Stomach (tissue), 9 donors: Measurements from ENCODE around the gene SLC35E3. TPM values are rescaled to one million over a fixed set of nuclear protein-coding genes. Genes with fewer than 3 reads are reported as not detected.

Experiments
- DNase-seq, 2 donors: peaks; one replicate each; pipeline versions ENCODE4 v3.0.0 to v3.0.0-alpha.2; 2013 to 2019
- H3K27ac ChIP-seq, 5 donors: fragments of 200-600 bp in 4 of 5; sonication (generic) in 4 of 5; one replicate each; pipeline ENCODE4 v1.5.1; 2013 to 2019; ENCODE audit warnings: mild to moderate bottlenecking in 1 of 5, moderate library complexity in 1 of 5
- H3K27me3 ChIP-seq, 3 donors: fragments of 200-600 bp; sonication (generic); one replicate each; pipeline ENCODE4 v1.5.1; 2017 to 2019; ENCODE audit warnings: mixed run types in 1 of 3
- H3K36me3 ChIP-seq, 4 donors: fragments of 200-600 bp; sonication (generic); 1 replicate in 3 of 4; 2 replicates in 1 of 4; pipeline ENCODE4 v1.5.1; 2016 to 2019
- H3K4me1 ChIP-seq, 4 donors: fragments of 200-600 bp; sonication (generic); one replicate each; pipeline ENCODE4 v1.5.1; 2016 to 2019
- H3K4me3 ChIP-seq, 4 donors: fragments of 200-600 bp; sonication (generic) in 3 of 4; one replicate each; pipeline ENCODE4 v1.5.1; 2016 to 2019; ENCODE audit warnings: mild to moderate bottlenecking in 1 of 4
- H3K9me3 ChIP-seq, 4 donors: fragments of 200-600 bp; sonication (generic); one replicate each; pipeline ENCODE4 v1.5.1; 2016 to 2019
- CTCF ChIP-seq, 7 experiments: fragments of 450-650 bp in 4 of 7; fragments of 200-600 bp in 3 of 7; sonication (generic) in 3 of 7; IDR thresholded peaks; one replicate each; pipeline ENCODE4 v1.5.1; 2016 to 2019; ENCODE audit warnings: antibody characterized with exemption in 7 of 7, control low read depth in 2 of 7, mild to moderate bottlenecking in 1 of 7
- EP300 ChIP-seq: sonication (generic); formaldehyde crosslinking; IDR thresholded peaks from one replicate; pipeline ENCODE4 v1.6.1; 2017; ENCODE audit warnings: antibody characterized with exemption
- POLR2A ChIP-seq, 4 donors: fragments of 450-650 bp; IDR thresholded peaks; one replicate each; pipeline ENCODE4 v1.6.1; 2016; ENCODE audit warnings: antibody characterized with exemption in 4 of 4, control low read depth in 2 of 4, mild to moderate bottlenecking in 1 of 4, moderate library complexity in 1 of 4
- POLR2AphosphoS5 ChIP-seq, 3 donors: sonication (generic); formaldehyde crosslinking; IDR thresholded peaks; one replicate each; pipeline ENCODE4 v1.6.1; 2016; ENCODE audit warnings: antibody characterized with exemption in 3 of 3
- WGBS, 5 donors: extraction: QIAGEN DNeasy Blood & Tissue Kit in 3 of 5; methylation state at CpG; one replicate each; pipeline versions ENCODE4 v1.1.5 to v1.1.7; 2013 to 2018; 5-methylcytosine and 5-hydroxymethylcytosine counted together
- intact Hi-C: fragments of 100-400 bp; cut with DNase I; formaldehyde crosslinking; loops from one replicate; pipeline ENCODE4 v1.15.1; 2023; ENCODE audit warnings: low total_unique reads
- polyA plus RNA-seq, 3 donors: library from polyadenylated mRNA; stranded (reverse); fragments of 200-250 nt; gene quantifications; one replicate each; pipeline ENCODE4 v1.2.3, GENCODE V29; 2013
- total RNA-seq, 5 donors: library from RNA; depleted of rRNA; stranded (reverse); fragments of >200 nt; gene quantifications; one replicate each; pipeline versions ENCODE4 v1.1.0 to v1.2.3, GENCODE V29; 2014 to 2016
- donor health status: healthy with polysubstance abuse.
- donor health status: Bipolar disorder and iron deficiency.
- donor health status: healthy.

SLC35E3 gene
- total and polyA plus RNA-seq, 8 donors, result under 0.01 to 5.9 (median 1.9) TPM

GRCh38 chr12:68793436-68793835, 47.5 kb downstream of the SLC35E3 start:
- Histone ChIP-seq H3K27me3 (no peaks in the 10 kb centered on the region), H3K36me3 (no peaks in the 10 kb centered on the region), H3K4me3 (no peak overlapping the region), H3K9me3 (no peaks in the 10 kb centered on the region), H3K4me1 (peaks cover 0 to 14% (median 2%) of the 10 kb centered on the region in 4 donors), H3K27ac (no peak overlapping the region)
- intact Hi-C loops, result no loop called here
- DNase-seq, result no peak
- WGBS, 5 donors, result 87 to 98% (median 93%) methylated on average over 4 of the region's 4 CpGs
- TF ChIP-seq POLR2A (IDR thresholded peaks at IDR 0.05), result no peak
- no peak for TF ChIP-seq CTCF (IDR thresholded peaks at IDR 0.05)
- no peak for TF ChIP-seq POLR2AphosphoS5 (IDR thresholded peaks at IDR 0.05)
- no peak for TF ChIP-seq EP300

- intact Hi-C loops, result no loop called here
- Histone ChIP-seq H3K27ac (no peak overlapping the region), H3K27me3 (no peaks in the 10 kb centered on the region), H3K36me3 (no peaks in the 10 kb centered on the region), H3K4me3 (no peak overlapping the region), H3K9me3 (no peaks in the 10 kb centered on the region), H3K4me1 (peaks cover 0 to 7% (median 0%) of the 10 kb centered on the region in 4 donors)
- TF ChIP-seq POLR2A (IDR thresholded peaks at IDR 0.05), result no peak
- TF ChIP-seq POLR2AphosphoS5 (IDR thresholded peaks at IDR 0.05), result no peak
- TF ChIP-seq CTCF (IDR thresholded peaks at IDR 0.05), result no peak
- no peak for TF ChIP-seq EP300
- DNase-seq, result no peak
- WGBS, 5 donors, result 91 to 98% (median 97%) methylated on average over 4 of the region's 4 CpGs
Measured at GRCh38 chr12:68793975-68794652, 48.1 kb downstream of the SLC35E3 start.

- no peaks in the 10 kb centered on the region for H3K36me3 ChIP-seq
- no peaks in the 10 kb centered on the region for H3K9me3 ChIP-seq
- intact Hi-C loops, result no loop called here
- 87 to 98% (median 90%) methylated on average over 3 of the region's 3 CpGs for WGBS, 5 donors
- DNase-seq, result no peak
- no peak overlapping the region for H3K27ac ChIP-seq
- H3K4me3 ChIP-seq, result no peak overlapping the region
- no peaks in the 10 kb centered on the region for H3K27me3 ChIP-seq
- TF ChIP-seq CTCF (IDR thresholded peaks at IDR 0.05) (no peak), POLR2A (IDR thresholded peaks at IDR 0.05) (no peak), EP300 (no peak), POLR2AphosphoS5 (IDR thresholded peaks at IDR 0.05) (no peak)
- peaks cover 0 to under 1% (median 0%) of the 10 kb centered on the region in 4 donors for H3K4me1 ChIP-seq
Measured at GRCh38 chr12:68794653-68795251, 48.8 kb downstream of the SLC35E3 start.

- TF ChIP-seq POLR2AphosphoS5 (IDR thresholded peaks at IDR 0.05) (no peak), CTCF (IDR thresholded peaks at IDR 0.05) (no peak), EP300 (no peak), POLR2A (IDR thresholded peaks at IDR 0.05) (no peak)
Measured at GRCh38 chr12:68796399-68796798, 50.4 kb downstream of the SLC35E3 start.

More at GRCh38 chr12:68796399-68796798, 50.4 kb downstream of the SLC35E3 start:
- peaks cover 0 to 7% (median 5%) of the 10 kb centered on the region in 4 donors for H3K4me1 ChIP-seq
- no peaks in the 10 kb centered on the region for H3K9me3 ChIP-seq
- no peak overlapping the region for H3K4me3 ChIP-seq
- intact Hi-C loops, result no loop called here
- no peaks in the 10 kb centered on the region for H3K27me3 ChIP-seq
- 97 to 99% (median 98%) methylated on average over 15 of the region's 15 CpGs for WGBS, 5 donors
- no peaks in the 10 kb centered on the region for H3K36me3 ChIP-seq
- H3K27ac ChIP-seq, result no peak overlapping the region
- no peak for DNase-seq
